ENCODE results near the gene DMKN.

GRCh38 chr19:35544110-35544802, 30.8 kb upstream of the DMKN start:
- TF ChIP-seq EZH2phosphoT487 (IDR thresholded peaks at IDR 0.05; ENCODE audit: borderline replicate concordance, low read length) (no peak), CTCF (IDR thresholded peaks at IDR 0.05; ENCODE audit: low read depth, low read length, poor library complexity, severe bottlenecking) (no peak)

All from DOHH2 (cell line).